Upper lobe of left lung (tissue), 6 donors: Measurements from ENCODE around the gene AKT1S1. TPM values are rescaled to one million over a fixed set of nuclear protein-coding genes. Genes with fewer than 3 reads are reported as not detected.

Experiments used
- ATAC-seq, 2 donors: fragments of 200-7000 bp; cut with Tn5 transposase; one replicate each; pipeline ENCODE4 v1.9.1; 2022; ENCODE audit warnings: mild to moderate bottlenecking in 2 of 2, moderate library complexity in 2 of 2; ENCODE audit not compliant: low FRiP score in 2 of 2
- DNase-seq, 2 donors: peaks; one replicate each; pipeline ENCODE4 v3.0.0-alpha.2; 2019 to 2020
- H3K27ac ChIP-seq, 4 donors: fragments of 200-600 bp; sonication (generic); one replicate each; pipeline ENCODE4 v1.5.1; 2016 to 2019
- H3K27me3 ChIP-seq, 4 donors: fragments of 200-600 bp; sonication (generic); one replicate each; pipeline ENCODE4 v1.5.1; 2017 to 2019
- H3K36me3 ChIP-seq, 4 donors: fragments of 200-600 bp; sonication (generic); one replicate each; pipeline ENCODE4 v1.5.1; 2016 to 2019
- H3K4me1 ChIP-seq, 4 donors: fragments of 200-600 bp; sonication (generic); one replicate each; pipeline ENCODE4 v1.5.1; 2018 to 2019
- H3K4me3 ChIP-seq, 4 donors: fragments of 200-600 bp; sonication (generic); one replicate each; pipeline ENCODE4 v1.5.1; 2017 to 2019; ENCODE audit warnings: mild to moderate bottlenecking in 2 of 4, moderate library complexity in 1 of 4
- H3K9me3 ChIP-seq, 4 donors: fragments of 200-600 bp; sonication (generic); one replicate each; pipeline ENCODE4 v1.5.1; 2018 to 2019
- EP300 ChIP-seq, 4 donors: sonication (generic); formaldehyde crosslinking; IDR thresholded peaks; one replicate each; pipeline ENCODE4 v1.5.1; 2017; ENCODE audit warnings: antibody characterized with exemption in 4 of 4, control low read depth in 2 of 4
- POLR2A ChIP-seq, 4 donors: fragments of 450-650 bp; IDR thresholded peaks; one replicate each; pipeline ENCODE4 v1.5.1; 2016 to 2017; ENCODE audit warnings: antibody characterized with exemption in 4 of 4, mild to moderate bottlenecking in 2 of 4
- POLR2AphosphoS5 ChIP-seq, 2 donors: sonication (generic); formaldehyde crosslinking; IDR thresholded peaks; one replicate each; pipeline ENCODE4 v1.5.1; 2017; ENCODE audit warnings: antibody characterized with exemption in 2 of 2
- WGBS, 2 donors: methylation state at CpG; one replicate each; pipeline ENCODE4 v1.1.5; 2017 to 2018; 5-methylcytosine and 5-hydroxymethylcytosine counted together
- total RNA-seq, 6 donors: library from RNA; depleted of rRNA in 4 of 6; stranded (reverse); fragments of >200 nt in 4 of 6; gene quantifications; one replicate each; pipeline versions ENCODE4 v1.1.0 to v1.2.1, GENCODE V29; 2016 to 2021
- TF ChIP-seq, protein P1 (sequence below), 6 experiments: fragments of 450-650 bp in 4 of 6; fragments of 200-600 bp in 2 of 6; sonication (generic) in 2 of 6; IDR thresholded peaks; one replicate each; pipeline ENCODE4 v1.5.1; 2016 to 2019; ENCODE audit warnings: antibody characterized with exemption in 6 of 6
- donor health status: DM: no; HTN: no; CAD: no; lungs with moderate emphysema.
- donor health status: DM: no; HTN: yes; CAD: no; lungs with severe emphysema.

Gene AKT1S1
- total RNA-seq, 6 donors from 2014 or later = 11.8 to 35.5 (median 25.7) TPM

DNA sequence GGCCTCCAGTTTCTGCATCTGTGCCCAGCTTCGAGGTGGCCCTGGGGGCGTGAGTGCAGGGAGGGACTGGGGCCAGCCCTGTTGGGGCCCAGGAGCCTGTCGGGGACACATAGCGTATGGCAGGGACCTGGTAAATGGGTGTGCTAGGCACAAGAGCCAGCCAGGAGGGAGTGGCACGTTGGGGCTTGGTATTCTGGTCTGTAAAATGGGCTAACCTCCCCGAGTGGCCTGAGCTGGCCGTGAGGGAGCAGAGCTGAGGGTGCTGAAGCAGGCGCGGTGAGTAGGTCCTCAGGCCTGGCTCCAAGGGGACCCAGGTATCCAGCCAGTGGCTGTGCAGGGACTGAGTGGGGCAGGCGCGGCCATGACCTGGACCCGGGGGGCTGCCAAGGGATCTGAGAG is 21.9 kb downstream of the AKT1S1 start:
- peaks cover 8 to 60% (median 45%) of the 10 kb centered on the region in 4 donors for H3K36me3 ChIP-seq

GRCh38 chr19:49854378-49855263 is 22.5 kb downstream of the AKT1S1 start:
- 94 to 96% methylated on average over 9 to 29 of the region's 39 CpGs for WGBS, 2 donors
- peaks cover 22 to 38% (median 24%) of the 10 kb centered on the region in 4 donors for H3K4me1 ChIP-seq
- peak in 1 of 2 donors; percentile 80 for DNase-seq
- H3K27ac ChIP-seq = no peak overlapping the region
- H3K9me3 ChIP-seq = no peaks in the 10 kb centered on the region
- peaks cover 8 to 54% (median 39%) of the 10 kb centered on the region in 4 donors for H3K36me3 ChIP-seq
- TF ChIP-seq, protein P1, sequence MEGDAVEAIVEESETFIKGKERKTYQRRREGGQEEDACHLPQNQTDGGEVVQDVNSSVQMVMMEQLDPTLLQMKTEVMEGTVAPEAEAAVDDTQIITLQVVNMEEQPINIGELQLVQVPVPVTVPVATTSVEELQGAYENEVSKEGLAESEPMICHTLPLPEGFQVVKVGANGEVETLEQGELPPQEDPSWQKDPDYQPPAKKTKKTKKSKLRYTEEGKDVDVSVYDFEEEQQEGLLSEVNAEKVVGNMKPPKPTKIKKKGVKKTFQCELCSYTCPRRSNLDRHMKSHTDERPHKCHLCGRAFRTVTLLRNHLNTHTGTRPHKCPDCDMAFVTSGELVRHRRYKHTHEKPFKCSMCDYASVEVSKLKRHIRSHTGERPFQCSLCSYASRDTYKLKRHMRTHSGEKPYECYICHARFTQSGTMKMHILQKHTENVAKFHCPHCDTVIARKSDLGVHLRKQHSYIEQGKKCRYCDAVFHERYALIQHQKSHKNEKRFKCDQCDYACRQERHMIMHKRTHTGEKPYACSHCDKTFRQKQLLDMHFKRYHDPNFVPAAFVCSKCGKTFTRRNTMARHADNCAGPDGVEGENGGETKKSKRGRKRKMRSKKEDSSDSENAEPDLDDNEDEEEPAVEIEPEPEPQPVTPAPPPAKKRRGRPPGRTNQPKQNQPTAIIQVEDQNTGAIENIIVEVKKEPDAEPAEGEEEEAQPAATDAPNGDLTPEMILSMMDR (IDR thresholded peaks at IDR 0.05) = no peak
- TF ChIP-seq POLR2A (IDR thresholded peaks at IDR 0.05) (no peak), POLR2AphosphoS5 (IDR thresholded peaks at IDR 0.05) (no peak), EP300 (IDR thresholded peaks at IDR 0.05) (no peak)
- no peaks in the 10 kb centered on the region for H3K27me3 ChIP-seq
- no peak overlapping the region for H3K4me3 ChIP-seq
- ATAC-seq = no peak

More for the DNA sequence above, 21.9 kb downstream of the AKT1S1 start:
- ATAC-seq (no peak), DNase-seq (no peak)
- H3K4me3 ChIP-seq = no peak overlapping the region
- no peaks in the 10 kb centered on the region for H3K9me3 ChIP-seq
- no peak overlapping the region for H3K27ac ChIP-seq
- TF ChIP-seq POLR2AphosphoS5 (IDR thresholded peaks at IDR 0.05) (no peak), POLR2A (IDR thresholded peaks at IDR 0.05) (no peak), EP300 (IDR thresholded peaks at IDR 0.05) (no peak)
- TF ChIP-seq, protein P1 (IDR thresholded peaks at IDR 0.05) = no peak
- WGBS, 2 donors = 86 to 97% methylated on average over 6 to 12 of the region's 12 CpGs
- H3K27me3 ChIP-seq = no peaks in the 10 kb centered on the region
- peaks cover 18 to 31% (median 20%) of the 10 kb centered on the region in 4 donors for H3K4me1 ChIP-seq

- DNase-seq = no peak
- H3K9me3 ChIP-seq = no peaks in the 10 kb centered on the region
- peaks cover 8 to 47% (median 34%) of the 10 kb centered on the region in 4 donors for H3K36me3 ChIP-seq
- H3K27ac ChIP-seq = no peak overlapping the region
- WGBS, 2 donors = 89 to 90% methylated on average over 6 to 10 of the region's 10 CpGs
- H3K27me3 ChIP-seq = no peaks in the 10 kb centered on the region
- ATAC-seq = no peak
- H3K4me1 ChIP-seq = peaks cover 22 to 40% (median 28%) of the 10 kb centered on the region in 4 donors
- H3K4me3 ChIP-seq = no peak overlapping the region
- TF ChIP-seq EP300 (IDR thresholded peaks at IDR 0.05) = no peak
- TF ChIP-seq, protein P1 (IDR thresholded peaks at IDR 0.05) = no peak
These were observed 23.2 kb downstream of the AKT1S1 start for GRCh38 chr19:49853852-49854377.

DNA sequence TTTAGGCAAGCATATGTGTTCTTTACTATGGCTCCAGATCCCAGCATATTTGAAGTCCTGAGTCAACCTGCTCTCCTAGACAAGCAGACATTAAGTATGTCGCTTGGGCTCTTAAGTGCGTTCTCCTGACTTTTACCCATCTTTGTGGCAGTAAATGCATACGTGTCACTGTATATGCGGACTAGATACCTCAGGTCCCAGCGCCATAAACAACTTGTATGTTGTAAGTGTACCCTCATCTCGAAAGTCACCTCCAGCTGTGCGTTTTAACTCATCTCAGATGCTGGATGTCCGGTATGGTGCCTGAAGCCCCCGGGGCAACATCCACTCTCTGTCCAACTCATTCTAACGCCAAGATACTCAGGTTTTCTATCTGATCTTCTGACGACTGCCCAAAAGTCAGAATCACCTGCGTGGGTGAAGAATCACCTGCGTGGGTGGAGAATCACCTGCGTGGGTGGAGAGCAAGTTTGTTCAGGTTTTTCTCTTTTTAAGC is 24.5 kb downstream of the AKT1S1 start:
- Histone ChIP-seq H3K36me3 (peaks cover 6 to 34% (median 23%) of the 10 kb centered on the region in 4 donors), H3K27ac (no peak overlapping the region), H3K9me3 (no peaks in the 10 kb centered on the region), H3K4me3 (peak overlapping the region in 1 of 4 donors; percentile 88), H3K27me3 (no peaks in the 10 kb centered on the region), H3K4me1 (peaks cover 25 to 46% (median 36%) of the 10 kb centered on the region in 4 donors)
- ATAC-seq = no peak
- WGBS, 2 donors = 75 to 77% methylated on average over 14 of the region's 14 CpGs
- TF ChIP-seq, protein P1 (IDR thresholded peaks at IDR 0.05) = no peak
- no peak for TF ChIP-seq POLR2AphosphoS5 (IDR thresholded peaks at IDR 0.05)
- TF ChIP-seq POLR2A (IDR thresholded peaks at IDR 0.05) = no peak
- no peak for TF ChIP-seq EP300 (IDR thresholded peaks at IDR 0.05)
- no peak for DNase-seq
